Right lobe of liver (tissue), 4 donors: Measurements from ENCODE around the gene KRT80.

ENCODE experiments used
- CTCF ChIP-seq, 4 donors: fragments of 200-600 bp in 3 of 4; fragments of 450-650 bp in 1 of 4; IDR thresholded peaks; one replicate each; pipeline versions ENCODE4 v1.5.1 to v1.8.0; 2016 to 2022; ENCODE audit warnings: antibody characterized with exemption in 4 of 4, mild to moderate bottlenecking in 2 of 4
- POLR2A ChIP-seq: fragments of 450-650 bp; IDR thresholded peaks from one replicate; pipeline ENCODE4 v1.6.1; 2017; ENCODE audit warnings: antibody characterized with exemption, mild to moderate bottlenecking
- donor health status: DM: no; HTN: no; CAD: no.
- donor health status: DM: no; HTN: no; CAD: no.
- donor health status: DM: no; HTN: yes; CAD: no.

GRCh38 chr12:52164624-52165023 is 27.2 kb downstream of the KRT80 start:
- no peak for TF ChIP-seq CTCF (IDR thresholded peaks at IDR 0.05)
- no peak for TF ChIP-seq POLR2A
